K562 (cell line): Measurements from ENCODE around the gene C19orf47. TPM values are rescaled to one million over a fixed set of nuclear protein-coding genes. Genes with fewer than 3 reads are reported as not detected.

Experiments used
- CHD2 ChIP-seq: IDR thresholded peaks from 2 replicates; pipeline ENCODE4 v1.6.1; 2011; ENCODE audit warnings: low read depth, low read length
- HEY1 ChIP-seq: fragments of 250-450 bp; sonication (Bioruptor Pico); IDR thresholded peaks from 2 replicates; pipeline ENCODE4 v1.5.0; 2020; ENCODE audit warnings: mild to moderate bottlenecking, moderate library complexity, borderline replicate concordance
- LCOR ChIP-seq: sonication (generic); formaldehyde crosslinking; IDR thresholded peaks from 2 replicates; pipeline ENCODE4 v1.8.0; 2022; ENCODE audit warnings: mild to moderate bottlenecking, missing genetic modification reagents
- MEF2D ChIP-seq: conservative IDR thresholded peaks from 2 replicates; pipeline ENCODE4 v1.6.1; 2016; ENCODE audit warnings: low read depth, missing genetic modification characterization, missing compliant biosample characterization
- MXD1 ChIP-seq: fragments of 250-450 bp; sonication (Bioruptor Pico); IDR thresholded peaks from 2 replicates; pipeline ENCODE4 v1.8.0; 2021; ENCODE audit warnings: borderline replicate concordance, mild to moderate bottlenecking, moderate library complexity; ENCODE audit not compliant: poor library complexity, severe bottlenecking
- NCOA6 ChIP-seq: fragments of 450-650 bp; IDR thresholded peaks from 2 replicates; pipeline ENCODE4 v1.6.1; 2017; ENCODE audit warnings: mild to moderate bottlenecking
- NONO ChIP-seq, 2 experiments: fragments of 200-400 bp in 1 of 2; fragments of 450-650 bp in 1 of 2; formaldehyde crosslinking in 1 of 2; IDR thresholded peaks; 2 replicates each; pipeline ENCODE4 v1.6.1; 2017; ENCODE audit warnings: low read depth in 2 of 2, mild to moderate bottlenecking in 2 of 2, moderate library complexity in 2 of 2, low read length in 1 of 2
- PRPF4 ChIP-seq: fragments of 200-400 bp; formaldehyde crosslinking; IDR thresholded peaks from one replicate; pipeline ENCODE4 v1.6.1; 2017; ENCODE audit warnings: low read length, low read depth, mild to moderate bottlenecking; ENCODE audit not compliant: insufficient read depth, poor library complexity, severe bottlenecking
- ZNF212 ChIP-seq: fragments of 450-650 bp; formaldehyde crosslinking; IDR thresholded peaks from 2 replicates; pipeline ENCODE4 v1.4.0; 2020; ENCODE audit warnings: mild to moderate bottlenecking
- ZNF609 ChIP-seq: sonication (generic); formaldehyde crosslinking; IDR thresholded peaks from 2 replicates; pipeline ENCODE4 v1.8.1; 2023; ENCODE audit warnings: missing genetic modification reagents, mild to moderate bottlenecking, borderline replicate concordance
- polyA plus RNA-seq, 8 experiments: library from polyadenylated mRNA; depleted of rRNA in 4 of 8; stranded (reverse) in 5 of 8; unstranded in 3 of 8; fragments of >200 nt; fragmentation: Nextera tagmentation in 2 of 8; fragmentation: Illumina TruSeq in 1 of 8; extraction: Ambion mirVana in 2 of 8; extraction: Trizol in 1 of 8; gene quantifications; 2 replicates each; pipeline versions ENCODE4 v1.2.1 to v1.2.3, GENCODE V29; 2011 to 2014; ENCODE audit warnings: inconsistent platforms in 1 of 8, missing spikeins in 1 of 8
- total RNA-seq, 7 experiments: library from RNA; depleted of rRNA in 6 of 7; stranded (reverse); fragments of >200 nt in 6 of 7; fragmentation: Illumina TruSeq in 2 of 7; extraction: Trizol in 2 of 7; gene quantifications; 2 replicates each; pipeline versions ENCODE4 v1.2.1 to v1.2.3, GENCODE V29; 2011 to 2021; ENCODE audit warnings: low replicate concordance in 1 of 7
- TF ChIP-seq, protein P1 (sequence below), 2 experiments: fragments of 450-650 bp in 1 of 2; sonication (generic) in 1 of 2; formaldehyde crosslinking in 1 of 2; IDR thresholded peaks; 2 replicates each; pipeline versions ENCODE4 v1.7.1 to v1.9.0; 2016 to 2022; ENCODE audit warnings: inconsistent platforms in 1 of 2, mild to moderate bottlenecking in 1 of 2, missing genetic modification reagents in 1 of 2

Gene C19orf47
- total and polyA plus RNA-seq, 9 of the 15 experiments (the other 6 are each of a cell fraction or from before 2014, with no cell fraction given) = 0.08 to 26.1 (median 14.7) TPM

DNA sequence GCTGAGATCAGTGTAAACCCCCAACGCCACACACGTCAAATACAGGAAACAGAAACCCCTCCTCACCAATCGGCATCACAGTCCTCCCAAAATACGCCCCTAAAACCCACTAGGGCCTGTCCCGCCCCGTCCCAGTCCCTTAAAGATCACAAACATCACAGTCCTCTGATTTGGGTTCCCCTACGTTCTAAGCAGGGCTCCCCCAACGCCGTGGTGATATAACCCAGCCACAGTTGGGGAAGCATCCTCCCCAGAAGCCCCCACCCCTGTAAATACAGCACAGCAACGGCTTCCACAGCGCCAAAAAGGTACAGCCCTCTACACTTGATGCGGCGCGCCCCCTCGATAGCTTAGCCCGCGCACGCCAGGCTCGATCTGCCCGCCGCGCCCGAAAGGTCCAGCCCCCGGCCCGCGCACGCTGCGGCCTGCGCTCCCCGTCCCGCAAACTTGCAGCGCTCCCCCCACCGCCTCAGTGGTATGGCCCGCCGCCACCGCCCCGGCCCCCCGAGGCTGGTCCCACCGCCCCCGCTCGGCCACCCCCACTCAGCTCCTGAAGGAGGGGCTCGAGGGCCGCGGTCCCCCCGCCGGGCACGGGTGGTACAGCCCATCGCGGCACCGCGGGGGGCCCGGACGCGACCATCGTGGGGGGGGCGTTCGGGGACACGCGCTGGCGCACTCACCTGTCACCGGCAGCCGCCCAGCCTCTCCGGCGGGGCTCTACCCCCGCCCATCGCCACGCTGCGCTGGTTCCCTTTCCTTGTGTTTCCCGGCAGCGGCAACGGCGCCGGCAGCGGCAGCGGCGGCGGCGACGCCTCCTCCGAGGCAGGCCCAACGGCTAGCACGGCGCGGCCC lies 63.5 kb downstream of the C19orf47 start, which contains the start of gene AKT2 (continued):
- TF ChIP-seq, protein P1, sequence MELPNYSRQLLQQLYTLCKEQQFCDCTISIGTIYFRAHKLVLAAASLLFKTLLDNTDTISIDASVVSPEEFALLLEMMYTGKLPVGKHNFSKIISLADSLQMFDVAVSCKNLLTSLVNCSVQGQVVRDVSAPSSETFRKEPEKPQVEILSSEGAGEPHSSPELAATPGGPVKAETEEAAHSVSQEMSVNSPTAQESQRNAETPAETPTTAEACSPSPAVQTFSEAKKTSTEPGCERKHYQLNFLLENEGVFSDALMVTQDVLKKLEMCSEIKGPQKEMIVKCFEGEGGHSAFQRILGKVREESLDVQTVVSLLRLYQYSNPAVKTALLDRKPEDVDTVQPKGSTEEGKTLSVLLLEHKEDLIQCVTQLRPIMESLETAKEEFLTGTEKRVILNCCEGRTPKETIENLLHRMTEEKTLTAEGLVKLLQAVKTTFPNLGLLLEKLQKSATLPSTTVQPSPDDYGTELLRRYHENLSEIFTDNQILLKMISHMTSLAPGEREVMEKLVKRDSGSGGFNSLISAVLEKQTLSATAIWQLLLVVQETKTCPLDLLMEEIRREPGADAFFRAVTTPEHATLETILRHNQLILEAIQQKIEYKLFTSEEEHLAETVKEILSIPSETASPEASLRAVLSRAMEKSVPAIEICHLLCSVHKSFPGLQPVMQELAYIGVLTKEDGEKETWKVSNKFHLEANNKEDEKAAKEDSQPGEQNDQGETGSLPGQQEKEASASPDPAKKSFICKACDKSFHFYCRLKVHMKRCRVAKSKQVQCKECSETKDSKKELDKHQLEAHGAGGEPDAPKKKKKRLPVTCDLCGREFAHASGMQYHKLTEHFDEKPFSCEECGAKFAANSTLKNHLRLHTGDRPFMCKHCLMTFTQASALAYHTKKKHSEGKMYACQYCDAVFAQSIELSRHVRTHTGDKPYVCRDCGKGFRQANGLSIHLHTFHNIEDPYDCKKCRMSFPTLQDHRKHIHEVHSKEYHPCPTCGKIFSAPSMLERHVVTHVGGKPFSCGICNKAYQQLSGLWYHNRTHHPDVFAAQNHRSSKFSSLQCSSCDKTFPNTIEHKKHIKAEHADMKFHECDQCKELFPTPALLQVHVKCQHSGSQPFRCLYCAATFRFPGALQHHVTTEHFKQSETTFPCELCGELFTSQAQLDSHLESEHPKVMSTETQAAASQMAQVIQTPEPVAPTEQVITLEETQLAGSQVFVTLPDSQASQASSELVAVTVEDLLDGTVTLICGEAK (IDR thresholded peaks at IDR 0.05) = peak; percentile 38; the same call in 1 of the 2 replicates
- TF ChIP-seq, protein P1 (CRISPR knock-in tag; IDR thresholded peaks at IDR 0.05) = no peak
- no peak for TF ChIP-seq MEF2D (tag)
- no peak for TF ChIP-seq CHD2
- TF ChIP-seq NONO (IDR thresholded peaks at IDR 0.05; ENCODE audit: low read depth in 2 of 2, low read length in 1 of 2) = peak in 1 of 2 experiments; percentile 98; a peak in 2 of 4 replicates
- no peak for TF ChIP-seq HEY1 (CRISPR knock-in tag)
- no peak for TF ChIP-seq ZNF212 (CRISPR knock-in tag)
- no peak for TF ChIP-seq ZNF609 (CRISPR knock-in tag)
- no peak for TF ChIP-seq LCOR (CRISPR knock-in tag)
- no peak for TF ChIP-seq PRPF4
- TF ChIP-seq NCOA6 = no peak
- peak; percentile 16 for TF ChIP-seq MXD1 (CRISPR knock-in tag)
